Measurements from ENCODE around the gene KAT2B.
"Not testable (repeated sequence)": the region's sequence is repeated elsewhere in the genome, so short reads cannot be mapped to it uniquely, and the experiment has no call there.

Gene KAT2B

DNA sequence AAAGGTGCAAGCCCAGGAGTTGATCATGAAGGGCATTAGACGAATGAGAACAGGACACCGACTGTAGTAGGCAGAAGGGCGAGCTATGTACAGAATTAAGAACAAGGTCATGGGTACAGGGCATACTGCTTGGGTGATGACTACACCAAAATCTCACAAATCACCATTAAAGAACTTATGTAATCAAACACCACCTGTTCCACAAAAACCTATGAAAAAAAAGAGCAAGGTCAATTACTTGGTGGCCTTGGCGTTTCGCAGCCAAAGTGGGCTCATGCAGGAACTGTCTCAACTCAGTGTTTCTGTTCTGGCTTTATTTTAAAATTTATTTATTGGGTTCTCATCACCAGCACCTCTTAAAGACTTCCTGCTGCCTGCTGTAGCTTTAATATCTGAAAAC lies 2.1 kb downstream of the KAT2B start:
- DNase-seq (ENCODE audit: low read depth): no peak

DNA sequence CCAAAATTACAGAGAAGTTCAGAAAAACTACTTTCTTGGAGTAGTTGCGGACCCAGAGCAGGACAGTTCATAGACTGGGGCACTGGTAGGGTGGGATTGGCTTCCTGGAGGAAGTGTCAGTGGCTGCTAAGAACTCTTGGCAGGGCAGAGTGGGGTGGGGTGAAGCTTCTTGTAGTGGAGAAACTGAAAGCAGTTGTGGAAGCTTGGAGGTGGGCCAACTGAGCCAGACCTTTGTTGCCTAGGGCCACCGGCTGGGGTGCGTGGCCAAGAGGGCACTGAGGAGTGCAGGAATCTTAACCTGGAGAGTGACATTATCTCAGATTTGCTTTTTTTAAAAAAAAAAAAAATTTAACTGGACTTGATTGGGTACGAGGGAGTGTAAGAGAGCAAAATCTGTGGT lies 3.1 kb downstream of the KAT2B start:
- DNase-seq (ENCODE audit: low read depth): no peak

DNA sequence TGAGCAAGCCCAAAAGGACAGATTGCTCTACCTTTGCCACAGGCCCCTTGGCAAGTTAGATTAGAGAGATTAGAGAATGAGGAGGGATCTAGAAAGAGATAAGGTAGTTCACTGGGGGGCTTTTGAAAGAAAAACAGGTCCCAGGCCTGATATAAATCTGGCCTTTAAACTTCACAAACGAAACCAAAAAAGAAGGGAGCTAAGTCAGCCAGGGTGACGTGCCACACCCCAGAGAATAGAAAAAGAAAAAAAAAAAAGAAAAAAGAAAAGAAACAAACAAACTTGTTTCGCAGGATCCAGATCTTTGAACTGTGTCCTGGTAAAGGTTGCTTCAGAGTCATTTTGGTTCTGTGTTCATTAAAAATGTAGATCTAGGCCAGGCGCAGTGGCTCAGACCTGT lies 3.6 kb downstream of the KAT2B start:
- no peak for DNase-seq (ENCODE audit: low read depth)

DNA sequence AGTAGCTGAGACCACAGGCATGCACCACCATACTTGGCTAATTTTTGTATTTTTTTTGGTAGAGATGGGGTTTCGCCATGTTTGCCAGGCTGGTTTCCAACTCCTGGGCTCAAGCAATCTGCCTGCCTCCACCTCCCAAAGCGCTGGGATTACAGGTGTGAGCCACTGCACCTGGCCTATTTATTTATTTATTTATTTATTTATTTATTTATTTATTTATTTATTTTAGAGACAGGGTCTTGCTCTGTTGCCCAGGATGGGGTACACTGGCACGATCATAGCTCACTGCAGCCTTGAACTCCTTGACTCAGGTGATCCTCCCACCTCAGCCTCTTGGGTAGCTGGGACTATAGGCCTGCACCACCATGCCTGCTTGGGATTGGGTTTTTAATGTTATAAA lies 4.9 kb downstream of the KAT2B start:
- not testable (repeated sequence) for DNase-seq (ENCODE audit: low read depth)

DNA sequence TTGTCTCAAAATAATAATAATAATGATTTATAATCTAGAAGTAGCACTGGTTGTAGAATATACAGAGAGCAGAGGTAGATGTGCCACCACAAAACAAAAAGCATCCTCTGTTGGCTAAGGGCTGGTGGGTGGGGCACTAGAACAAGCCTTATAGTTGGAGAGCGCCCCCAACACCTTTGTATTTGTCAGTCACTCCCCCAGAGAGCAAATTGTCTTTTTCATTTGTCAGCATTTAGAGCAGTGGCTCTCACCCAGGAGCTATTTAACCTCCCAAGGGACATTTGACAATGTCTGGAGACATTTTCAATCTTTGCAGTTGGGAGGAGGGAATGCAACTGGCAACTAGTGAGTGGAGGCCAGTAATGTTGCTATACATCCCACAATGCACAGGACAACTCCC lies 6.3 kb downstream of the KAT2B start:
- DNase-seq (ENCODE audit: low read depth): no peak

DNA sequence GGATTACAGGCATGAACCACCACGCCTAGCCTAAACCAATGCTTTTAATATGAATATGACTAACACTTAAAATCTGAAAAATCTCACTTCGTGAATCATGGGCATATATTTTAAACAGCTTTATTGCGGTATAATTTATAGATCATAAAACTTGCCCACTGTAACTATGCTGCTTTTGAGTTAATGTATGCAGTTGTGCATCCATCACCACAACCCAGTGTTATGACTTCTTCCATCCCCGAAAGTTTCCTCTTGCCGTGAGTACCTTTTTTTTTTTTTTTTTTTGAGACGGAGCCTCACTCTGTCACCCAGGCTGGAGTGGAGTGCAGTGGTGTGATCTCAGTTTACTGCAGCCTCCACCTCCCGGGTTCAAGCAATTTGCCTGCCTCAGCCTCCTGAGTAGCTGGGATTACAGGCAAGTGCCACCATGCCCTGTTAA lies 7.1 kb downstream of the KAT2B start:
- DNase-seq (ENCODE audit: low read depth): no peak

DNA sequence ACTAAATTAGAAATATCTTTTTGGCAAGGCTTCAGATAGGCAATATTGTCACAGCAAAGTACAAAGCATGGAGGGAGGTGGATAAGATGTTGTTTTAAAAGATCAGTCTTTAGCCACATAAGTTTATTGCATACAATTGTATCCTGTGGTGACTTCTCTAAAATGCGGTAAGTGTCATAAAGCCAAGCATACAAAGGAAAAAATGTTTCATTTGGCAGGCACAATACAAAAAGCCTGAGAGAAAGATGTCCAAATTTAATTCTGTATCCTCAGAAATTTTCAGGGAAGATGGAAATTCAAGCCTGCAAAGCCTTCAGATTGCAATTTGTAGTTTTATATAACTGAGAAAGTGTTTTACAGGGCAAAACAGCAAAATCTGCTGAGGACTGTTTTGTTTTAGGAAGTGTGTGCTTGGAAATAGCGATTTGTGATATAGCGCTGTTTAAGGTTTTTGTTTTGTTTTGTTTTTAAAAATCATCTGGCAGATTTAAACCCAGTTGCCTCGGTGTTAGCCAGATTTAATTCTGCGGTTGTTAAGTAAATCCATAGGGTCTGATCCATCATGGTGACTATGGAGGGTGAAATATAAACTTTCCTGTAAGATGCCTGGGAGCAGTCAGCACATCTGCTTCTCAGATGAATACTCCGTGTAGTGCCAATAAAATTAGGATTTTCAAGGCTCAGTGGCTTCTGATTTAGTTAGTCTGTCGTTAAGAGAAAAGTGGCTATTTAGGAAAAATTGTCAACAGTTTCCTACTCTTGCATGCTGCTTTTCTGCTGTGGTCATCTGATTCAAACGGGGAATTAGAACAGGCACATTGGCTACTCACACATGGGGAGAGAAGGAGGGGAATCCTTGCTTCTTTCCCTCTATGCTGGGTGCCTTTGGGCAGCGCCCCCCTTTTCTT lies 8.0 kb downstream of the KAT2B start:
- no peak for DNase-seq (ENCODE audit: low read depth)

DNA sequence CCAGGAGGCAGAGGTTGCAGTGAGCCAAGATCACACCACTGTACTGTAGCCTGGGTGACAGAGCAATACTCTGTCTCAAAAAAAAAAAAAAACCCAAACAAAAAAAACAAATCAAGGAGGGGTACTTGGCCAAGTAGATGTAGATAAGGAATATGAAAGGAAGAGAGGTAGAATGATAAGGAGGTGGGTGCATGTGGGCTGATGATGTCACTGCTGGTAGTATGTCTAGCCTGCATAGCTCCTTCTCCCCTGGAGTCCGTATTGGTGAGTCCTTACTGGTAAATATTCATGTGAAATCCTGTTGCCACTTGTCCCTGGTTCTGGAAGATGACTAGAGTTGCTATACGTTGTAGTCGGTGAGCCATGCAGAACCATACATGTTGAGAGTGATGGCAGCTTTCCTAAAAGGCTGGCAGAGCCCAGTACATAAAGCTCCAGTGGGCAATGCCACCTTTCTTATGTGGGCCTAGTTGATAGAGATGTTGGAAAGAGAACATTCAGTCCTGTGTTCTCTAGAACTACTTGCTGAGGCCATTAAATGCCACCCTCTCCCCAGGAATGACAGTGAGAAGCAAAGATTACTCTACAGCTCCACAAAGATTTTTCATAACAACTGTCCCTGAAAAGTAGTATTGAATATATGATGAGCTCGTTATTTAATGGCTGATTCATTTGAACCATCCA lies 11.0 kb downstream of the KAT2B start:
- DNase-seq (ENCODE audit: low read depth): no peak

DNA sequence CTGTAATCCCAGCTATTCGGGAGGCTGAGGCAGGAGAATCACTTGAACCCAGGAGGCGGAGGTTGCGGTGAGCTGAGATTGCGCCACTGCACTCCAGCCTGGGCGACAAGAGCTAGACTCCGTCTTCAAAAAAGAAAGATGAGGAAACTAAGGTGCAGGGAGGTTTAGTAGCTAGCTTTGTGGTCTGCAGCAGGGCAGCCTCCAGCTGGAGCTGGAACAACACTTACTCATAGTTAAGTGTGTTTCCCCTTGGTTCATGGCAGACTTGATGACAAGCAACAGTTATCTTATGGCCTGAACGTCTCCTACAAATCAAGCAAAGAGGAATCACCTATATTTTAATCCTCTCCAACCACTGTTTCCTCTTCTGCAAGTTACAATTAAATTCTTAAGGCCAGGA lies 12.6 kb downstream of the KAT2B start:
- no peak for DNase-seq (ENCODE audit: low read depth)

DNA sequence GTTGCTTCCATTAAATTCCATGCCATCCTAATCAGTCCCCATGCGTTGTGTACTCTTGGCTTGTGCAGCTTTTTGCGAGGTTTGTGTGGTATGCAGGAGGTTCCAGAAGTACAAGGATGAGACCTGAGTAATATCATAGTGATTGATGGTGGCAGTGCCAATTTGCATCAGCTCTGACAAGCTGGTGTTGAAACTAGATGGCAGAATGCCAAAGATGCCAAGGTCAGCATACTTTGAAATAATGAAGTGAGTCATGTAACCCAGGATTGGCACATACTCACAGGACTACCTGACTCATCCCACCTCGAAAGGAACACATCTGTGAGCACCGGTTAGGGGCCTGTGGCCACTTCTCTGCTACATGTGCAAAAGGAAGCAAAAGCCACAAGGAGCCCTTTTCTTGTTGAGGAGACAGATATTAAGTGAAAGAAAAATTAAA lies 14.3 kb downstream of the KAT2B start:
- DNase-seq (ENCODE audit: low read depth): no peak

DNA sequence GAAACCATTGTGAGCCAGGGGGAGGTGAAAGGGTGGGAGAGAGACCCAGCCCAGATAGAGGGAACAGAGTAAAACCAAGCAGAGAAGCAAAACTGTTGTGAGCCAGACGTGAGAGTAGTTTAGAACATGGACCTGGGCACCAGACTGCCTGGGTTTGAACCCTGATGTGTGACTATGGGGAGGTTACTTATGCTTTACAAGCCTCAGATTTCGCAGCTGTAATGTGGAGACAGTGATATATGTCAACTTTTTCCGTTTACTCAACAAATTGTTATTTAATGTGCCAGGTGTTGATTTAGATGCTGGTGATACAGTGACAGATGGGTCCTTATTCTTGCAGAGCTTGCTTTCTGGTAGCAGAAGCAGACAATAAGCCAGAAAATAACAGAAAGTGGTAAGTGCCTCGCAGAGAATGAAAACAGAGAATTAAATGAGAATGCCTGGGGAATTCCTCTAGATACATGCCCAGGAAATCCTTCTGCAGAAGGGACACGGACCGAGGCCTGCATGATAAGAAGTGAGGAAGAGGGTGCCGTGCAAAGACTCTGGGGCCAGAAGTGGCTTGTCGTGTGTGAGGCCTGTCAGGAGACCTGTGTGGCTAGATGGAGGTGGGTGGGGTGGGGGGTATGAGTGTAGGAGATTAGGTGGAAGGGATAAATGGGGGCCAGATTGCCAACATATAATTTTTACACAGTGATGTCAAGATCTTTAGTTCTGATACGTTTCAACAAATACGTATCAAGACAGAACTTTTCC lies 15.0 kb downstream of the KAT2B start:
- no peak for DNase-seq (ENCODE audit: low read depth)

DNA sequence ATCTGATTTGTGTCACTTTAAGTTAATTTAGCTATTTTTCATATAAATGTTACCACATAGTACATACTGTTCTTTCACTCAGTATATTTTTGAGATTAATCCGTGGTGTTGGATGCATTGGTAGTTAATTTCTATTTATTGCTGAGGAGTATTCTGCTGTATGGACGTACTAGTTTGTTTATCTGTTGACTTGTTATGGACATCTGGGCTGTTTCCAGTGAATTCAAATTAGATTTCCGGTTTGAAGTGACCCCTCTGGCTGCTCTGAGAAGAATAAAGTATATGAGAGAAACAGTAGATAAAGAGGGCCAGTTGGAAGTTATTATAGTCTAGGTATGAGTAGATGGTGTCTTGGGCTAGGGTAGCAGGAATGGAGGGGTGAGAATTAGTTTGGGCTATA lies 15.6 kb downstream of the KAT2B start:
- DNase-seq (ENCODE audit: low read depth): no peak

DNA sequence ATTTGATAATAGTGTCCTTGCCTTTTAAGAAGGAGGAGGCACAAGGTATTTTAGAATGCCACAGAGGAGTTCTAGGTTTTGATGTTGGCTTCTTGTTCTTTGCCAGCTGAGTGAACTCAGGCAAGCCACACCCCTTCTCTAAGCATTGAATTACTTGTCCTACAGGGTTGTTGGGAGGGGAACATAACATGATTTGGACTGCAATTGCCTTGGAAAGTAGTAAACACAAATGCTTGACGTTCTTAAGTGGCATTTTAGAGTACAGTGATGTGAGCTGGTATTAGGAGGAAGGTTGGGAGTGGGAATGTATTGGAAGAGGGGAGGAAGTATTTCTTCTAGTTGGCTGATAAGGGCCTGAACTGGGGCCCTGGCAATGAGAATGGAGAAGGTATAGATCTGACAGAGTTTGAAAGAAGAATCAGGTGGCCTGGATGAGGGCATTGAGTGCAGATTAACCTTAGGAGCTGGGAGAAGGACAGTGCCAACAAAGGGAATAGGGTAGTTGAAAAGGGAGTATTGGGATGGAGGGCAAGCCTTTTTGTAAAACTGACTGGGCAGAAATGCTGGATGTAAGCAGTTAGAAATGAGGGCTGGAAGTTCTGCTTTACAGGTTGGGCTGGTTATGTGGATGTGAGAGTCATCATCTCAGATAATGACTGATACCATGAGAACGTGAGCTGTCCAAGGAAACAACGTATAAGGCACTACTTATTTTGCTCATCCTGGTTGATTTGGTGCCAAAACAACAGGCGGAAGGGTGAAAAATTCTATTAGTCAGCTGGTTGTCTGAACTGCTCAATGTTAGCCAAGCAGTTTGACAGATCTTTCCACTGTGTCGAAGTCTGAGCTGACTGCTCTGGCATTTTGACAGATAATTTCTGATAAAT lies 16.7 kb downstream of the KAT2B start:
- DNase-seq (ENCODE audit: low read depth): no peak

DNA sequence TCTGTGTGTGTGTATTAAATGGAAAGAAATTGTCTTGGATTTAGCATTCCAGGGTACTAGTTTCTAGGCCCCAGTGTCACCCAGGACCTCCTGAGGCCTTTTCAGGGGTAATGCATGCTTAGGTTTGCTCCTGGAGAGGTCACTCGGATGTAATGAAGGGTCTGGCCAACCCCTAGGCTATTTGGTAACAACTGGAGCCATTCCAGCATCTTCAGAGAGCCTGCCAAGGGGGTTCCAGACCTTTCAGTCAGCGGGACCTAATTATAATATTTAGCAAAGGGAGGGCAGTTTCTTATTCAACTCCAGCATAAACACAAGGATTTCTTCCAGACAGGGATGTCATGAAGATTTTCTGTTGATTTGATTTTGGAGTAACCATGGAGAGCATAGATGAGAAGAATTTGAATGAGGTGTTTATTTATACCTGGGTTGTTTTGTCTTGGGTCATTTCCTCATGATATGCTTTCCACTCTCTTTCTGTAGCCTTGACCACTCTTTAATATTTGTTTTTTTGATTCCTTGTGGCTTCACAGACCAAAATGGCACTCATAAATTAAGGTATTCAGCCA lies 17.4 kb downstream of the KAT2B start:
- DNase-seq (ENCODE audit: low read depth): no peak

DNA sequence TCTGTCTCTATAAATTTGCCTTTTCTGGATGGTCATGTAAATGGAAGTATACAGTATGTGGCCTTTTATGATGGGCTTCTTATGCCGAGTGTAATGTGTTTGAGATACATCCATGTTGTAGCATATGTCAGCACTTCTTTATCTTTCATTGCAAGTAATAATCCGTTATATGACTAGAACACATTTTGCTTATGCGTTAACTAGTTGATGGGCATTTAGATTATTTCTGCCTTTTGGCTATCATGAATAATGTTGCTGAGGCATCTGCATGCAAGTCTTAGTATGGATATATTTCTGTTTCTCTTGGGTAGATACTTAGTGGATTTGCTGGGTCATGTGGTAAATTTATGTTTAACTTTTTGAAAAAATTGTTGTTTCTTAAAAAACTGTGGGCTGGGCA lies 19.7 kb downstream of the KAT2B start:
- no peak for DNase-seq (ENCODE audit: low read depth)

DNA sequence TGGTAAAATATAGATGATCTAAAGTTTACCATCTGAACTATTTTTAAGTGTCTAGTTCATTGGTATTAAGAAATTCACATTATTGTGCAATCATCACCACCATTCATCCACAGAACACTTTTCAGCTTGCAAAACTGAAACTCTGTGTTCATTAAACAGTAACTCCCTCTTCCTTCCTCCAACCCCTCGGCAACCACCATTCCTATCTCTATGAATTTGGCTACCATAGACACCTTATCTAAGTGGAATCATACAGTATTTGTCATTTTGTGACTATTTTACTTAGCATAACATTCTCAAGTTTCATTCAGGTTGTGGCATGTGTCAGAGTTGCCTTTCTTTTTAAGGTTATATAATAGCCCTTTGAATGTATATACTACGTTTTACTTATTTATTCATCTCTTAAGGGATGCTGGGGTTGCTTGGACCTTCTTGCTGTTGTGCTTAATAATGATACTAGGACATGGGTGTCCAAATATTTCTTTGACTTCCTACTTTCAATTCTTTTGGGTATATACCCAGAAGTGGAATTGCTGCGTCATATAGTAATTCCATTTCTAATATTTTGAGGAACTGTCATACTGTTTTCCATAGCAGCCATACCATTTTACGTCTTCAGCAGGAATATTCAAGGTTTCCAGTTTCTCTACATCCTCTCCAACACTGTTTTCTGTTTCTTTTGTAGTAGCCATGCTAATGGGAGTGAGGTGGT lies 20.9 kb downstream of the KAT2B start:
- peak; percentile 52 for DNase-seq (ENCODE audit: low read depth)

DNA sequence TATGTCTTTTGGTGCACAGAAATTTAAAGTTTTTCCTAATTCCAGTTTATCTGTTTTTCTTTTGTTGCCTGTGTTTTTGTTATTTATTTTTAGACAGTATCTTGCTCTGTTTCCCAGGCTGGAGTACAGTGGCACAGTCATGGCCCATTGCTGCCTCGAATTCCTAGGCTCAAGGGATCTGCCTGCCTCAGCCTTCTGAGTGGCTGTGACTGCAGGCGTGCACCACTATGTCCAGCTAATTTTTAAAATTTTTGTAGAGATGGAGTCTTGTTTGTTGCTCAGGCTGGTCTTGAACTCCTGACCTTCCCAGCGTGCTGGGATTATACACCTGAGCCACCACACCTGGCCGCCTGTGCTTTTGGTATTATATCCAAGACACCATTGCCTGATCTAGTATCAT lies 22.8 kb downstream of the KAT2B start:
- no peak for DNase-seq (ENCODE audit: low read depth)

DNA sequence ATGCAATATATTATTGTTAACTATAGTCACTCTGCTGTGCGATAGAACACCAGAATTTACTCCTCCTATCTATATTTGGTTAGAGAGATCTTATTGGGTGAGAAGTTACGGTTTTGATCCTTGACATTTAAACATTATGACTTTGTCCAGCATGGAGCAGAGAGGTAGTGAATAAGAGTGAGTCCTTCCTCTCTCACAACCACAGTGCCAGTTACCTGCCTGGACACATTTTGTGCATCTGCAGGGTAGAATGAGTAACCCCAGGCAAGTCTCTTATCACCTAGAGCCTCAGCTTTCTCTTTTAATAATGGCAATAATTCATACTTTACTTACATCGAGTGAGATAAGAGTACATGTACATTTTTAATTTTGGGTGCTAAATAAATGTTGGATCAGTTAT lies 24.1 kb downstream of the KAT2B start:
- DNase-seq (ENCODE audit: low read depth): no peak

DNA sequence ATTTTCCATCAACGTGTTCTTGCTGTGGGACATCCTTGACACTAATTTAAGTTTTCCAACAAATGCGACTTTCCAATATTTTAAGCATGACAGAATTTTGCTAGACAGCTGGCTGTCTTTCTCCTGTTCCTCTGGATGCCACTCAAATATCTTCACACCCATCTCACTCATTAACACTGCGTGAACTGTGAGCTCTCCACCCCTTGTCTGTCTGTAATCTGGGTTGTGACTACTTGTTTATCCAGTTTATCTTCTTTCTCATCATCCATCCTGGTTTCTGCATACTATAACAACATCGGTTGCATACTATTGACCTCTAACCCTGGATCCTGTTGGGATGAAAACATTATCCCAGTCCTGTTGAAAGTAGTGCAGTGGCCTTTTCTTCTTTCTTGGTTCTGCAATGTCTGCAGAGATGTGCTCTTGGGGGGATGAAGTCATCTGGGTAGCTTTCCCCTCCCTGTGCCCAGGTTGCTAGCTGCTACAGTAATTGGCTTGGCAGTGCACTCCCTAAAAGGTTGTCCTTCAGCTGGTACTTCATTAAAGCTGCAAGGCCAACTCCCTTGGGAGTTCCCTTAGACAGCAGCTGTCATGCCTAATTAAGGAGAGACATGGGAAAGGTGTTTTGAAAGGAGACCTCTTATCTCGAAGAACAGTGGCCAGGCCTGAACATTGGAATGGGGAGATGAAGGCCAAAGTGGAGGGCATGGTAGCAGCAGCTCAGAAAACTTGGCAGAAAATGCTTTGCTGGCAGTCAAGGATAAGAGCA lies 24.7 kb downstream of the KAT2B start:
- no peak for DNase-seq (ENCODE audit: low read depth)

DNA sequence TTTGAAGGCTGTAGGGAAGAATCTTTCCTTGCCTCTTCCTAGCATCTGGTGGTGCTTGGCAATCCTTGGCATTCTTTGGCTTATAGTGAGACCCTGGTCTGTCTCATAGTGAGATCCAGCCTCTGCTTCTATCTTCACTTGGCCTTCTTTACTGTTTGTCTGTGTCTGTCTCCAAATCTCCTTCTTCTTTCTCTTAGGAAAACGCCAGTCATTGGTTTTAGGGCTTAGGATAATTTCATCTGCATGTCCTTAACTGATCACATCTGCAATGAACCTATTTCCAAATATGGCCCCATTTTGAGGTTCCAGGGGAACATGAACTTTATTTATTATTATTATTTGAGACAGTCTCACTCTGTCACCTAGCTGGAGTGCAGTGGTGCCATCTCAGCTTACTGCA lies 25.8 kb downstream of the KAT2B start:
- DNase-seq (ENCODE audit: low read depth): no peak
